Esophagus squamous epithelium (tissue), 4 donors: Measurements from ENCODE around the gene FBXL7.

Source experiments
- CTCF ChIP-seq, 6 experiments: fragments of 450-650 bp in 4 of 6; fragments of 200-600 bp in 2 of 6; sonication (generic) in 2 of 6; IDR thresholded peaks; one replicate each; pipeline ENCODE4 v1.5.1; 2016 to 2019; ENCODE audit warnings: antibody characterized with exemption in 6 of 6, mild to moderate bottlenecking in 4 of 6, moderate library complexity in 4 of 6
- POLR2A ChIP-seq, 4 donors: fragments of 450-650 bp; IDR thresholded peaks; one replicate each; pipeline ENCODE4 v1.6.1; 2017; ENCODE audit warnings: antibody characterized with exemption in 4 of 4, mild to moderate bottlenecking in 4 of 4, moderate library complexity in 3 of 4

- TF ChIP-seq POLR2A (IDR thresholded peaks at IDR 0.05) = no peak
- TF ChIP-seq CTCF (IDR thresholded peaks at IDR 0.05) = no peak
Observed at GRCh38 chr5:15932066-15932465, 432.1 kb downstream of the FBXL7 start.
